GM10847 (cell line): ENCODE results near the gene RBM28.

Source experiments
- POLR2A ChIP-seq: IDR thresholded peaks from 2 replicates; pipeline ENCODE4 v1.6.1; 2011; ENCODE audit not compliant: insufficient read length; ENCODE audit errors: extremely low read depth

Gene RBM28

DNA sequence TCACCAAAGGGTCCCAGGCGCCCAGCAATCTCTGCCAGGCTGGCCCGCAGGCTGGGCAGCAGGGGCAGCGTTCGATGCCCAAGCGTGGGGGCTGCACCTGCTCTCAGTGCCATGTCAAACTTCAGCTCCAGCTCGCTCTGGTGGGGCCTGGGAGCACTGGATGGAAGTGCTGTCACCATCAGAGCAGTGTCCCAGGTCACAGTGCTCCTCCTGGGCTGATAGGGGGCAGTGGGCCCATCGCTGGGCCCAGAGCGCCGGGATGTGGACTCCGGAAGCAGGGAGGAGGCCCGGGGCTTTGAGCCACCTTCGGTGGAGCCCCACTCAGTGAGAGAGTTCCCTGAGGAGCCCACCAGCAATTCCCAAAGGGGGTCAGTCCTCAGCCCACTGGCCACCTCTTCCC is 15.6 kb upstream of the RBM28 start:
- TF ChIP-seq POLR2A, result no peak

DNA sequence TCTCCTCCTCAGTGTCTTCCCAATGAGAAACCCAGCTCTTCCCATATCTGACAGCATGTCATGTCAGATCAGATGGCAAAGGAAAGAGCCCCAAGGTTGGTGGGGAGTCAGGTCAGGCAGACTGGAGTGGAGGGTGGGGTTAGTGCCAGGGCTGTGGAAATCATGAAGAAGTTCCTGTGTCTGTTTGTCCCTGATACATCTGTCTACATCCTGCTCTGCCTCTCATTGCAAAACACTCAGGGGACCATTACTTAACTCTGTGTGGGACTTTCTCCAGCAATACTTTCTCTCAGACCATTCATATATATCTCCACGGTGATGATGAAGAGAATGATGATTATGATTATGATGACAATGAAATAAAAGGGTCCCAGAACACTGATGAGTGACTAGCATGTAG is 14.5 kb upstream of the RBM28 start:
- TF ChIP-seq POLR2A, result no peak

DNA sequence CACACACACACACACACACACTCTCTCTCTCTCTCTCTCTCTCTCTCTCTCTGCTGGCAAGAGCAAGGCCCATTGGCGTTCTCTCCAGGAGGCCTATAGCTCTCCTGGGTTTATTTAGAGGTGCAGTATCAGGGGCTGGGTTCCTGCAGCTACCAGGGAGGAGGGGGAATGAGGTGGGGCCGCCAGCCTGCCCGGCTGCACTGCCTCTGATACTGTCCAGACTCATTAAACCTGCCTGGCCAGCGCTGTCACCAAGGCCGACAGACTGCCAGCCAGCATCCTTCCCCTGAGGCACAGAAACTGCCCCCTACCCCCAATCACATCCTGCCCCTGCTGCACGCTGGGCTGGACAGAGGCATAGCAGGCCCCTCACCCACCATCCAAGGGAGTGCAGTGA is 13.5 kb upstream of the RBM28 start:
- TF ChIP-seq POLR2A, result no peak

DNA sequence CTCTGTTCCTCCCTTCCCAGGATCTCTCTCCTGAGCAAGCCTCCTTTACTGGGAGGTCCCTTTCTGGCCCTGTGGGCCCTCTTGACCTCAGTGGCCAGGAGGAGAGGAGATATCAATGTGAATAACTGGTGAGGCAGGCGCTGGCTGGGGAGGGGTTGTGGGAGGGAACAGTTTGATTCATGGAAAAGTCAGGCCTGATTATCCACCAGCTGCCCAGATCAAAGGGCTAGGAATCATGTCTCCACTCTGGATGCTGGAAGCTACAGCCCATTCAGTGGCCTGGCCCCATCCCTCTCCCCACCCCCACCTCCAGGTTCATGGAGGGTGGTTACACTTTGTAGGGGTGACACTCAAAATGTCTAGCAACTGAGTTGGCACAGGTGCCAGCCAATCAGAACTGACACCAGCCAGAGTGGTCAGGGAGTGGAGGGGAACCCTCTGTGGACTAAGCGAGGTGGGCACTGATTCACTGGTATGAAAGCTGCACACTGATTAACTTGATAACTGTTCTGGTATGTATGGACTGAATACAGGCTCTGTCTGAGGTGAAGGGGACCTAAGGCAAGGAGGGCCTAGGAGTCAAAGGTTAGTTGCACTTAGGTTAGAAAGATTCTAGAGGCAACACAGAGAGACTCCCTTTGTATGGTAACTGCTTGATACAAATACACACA is 13.0 kb upstream of the RBM28 start:
- no peak for TF ChIP-seq POLR2A

DNA sequence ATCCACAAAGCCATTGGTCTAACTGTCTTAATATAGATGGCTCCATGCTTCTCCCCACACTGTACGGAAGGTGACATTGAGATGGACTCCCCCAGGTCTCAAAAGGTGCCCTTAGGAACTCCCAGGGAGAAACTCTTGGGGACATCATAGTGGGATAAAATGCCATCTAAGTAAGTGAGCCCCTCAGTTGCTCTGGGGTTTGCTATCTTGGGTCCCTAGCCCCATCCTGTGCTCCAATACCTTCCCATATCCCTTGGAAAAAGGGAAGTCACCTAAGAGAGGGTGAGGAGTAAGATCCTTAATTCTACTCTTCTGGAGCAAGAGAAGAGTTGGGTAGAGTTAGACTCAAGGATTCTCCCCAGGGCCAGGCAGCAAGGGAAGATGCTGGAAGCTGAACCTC is 9.9 kb upstream of the RBM28 start:
- TF ChIP-seq POLR2A, result no peak

DNA sequence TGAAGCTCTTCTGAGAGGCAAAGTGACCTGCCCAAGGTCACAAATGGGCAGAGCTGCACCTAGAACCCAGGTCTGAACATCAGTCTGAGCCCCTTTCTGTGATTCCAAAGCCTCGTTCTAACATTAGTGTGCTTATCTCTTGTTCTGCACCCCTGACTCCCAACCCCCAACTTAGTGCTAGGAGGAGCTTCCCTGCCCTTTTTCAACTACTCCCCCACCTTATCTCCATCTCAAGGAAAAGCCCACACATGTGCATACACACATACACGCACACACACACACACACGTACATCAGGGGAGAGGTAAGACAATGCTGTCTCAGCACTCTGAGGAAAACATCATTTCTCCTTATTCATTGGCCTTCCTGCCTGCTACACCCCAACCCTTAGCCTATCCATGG is 9.5 kb upstream of the RBM28 start:
- TF ChIP-seq POLR2A, result no peak

DNA sequence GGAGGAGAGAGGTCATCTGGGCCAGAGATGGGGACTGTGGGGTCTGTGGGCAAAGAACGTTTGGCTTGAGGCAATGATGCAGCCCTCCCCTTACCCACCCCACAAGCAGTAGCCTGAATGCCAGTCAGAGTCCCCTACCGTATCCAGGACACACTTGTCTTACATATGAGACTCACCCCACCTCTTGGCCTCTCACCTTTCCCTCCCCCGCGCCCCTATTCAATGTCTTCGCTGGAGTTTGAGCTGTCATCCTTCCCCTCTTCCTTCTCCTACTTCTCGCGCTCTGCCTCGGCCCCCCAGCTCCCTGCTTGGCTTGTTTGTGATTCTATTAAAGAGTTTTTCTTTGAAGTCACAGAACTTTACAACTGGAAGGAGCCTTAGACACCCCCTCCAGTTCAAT is 8.9 kb upstream of the RBM28 start:
- no peak for TF ChIP-seq POLR2A

DNA sequence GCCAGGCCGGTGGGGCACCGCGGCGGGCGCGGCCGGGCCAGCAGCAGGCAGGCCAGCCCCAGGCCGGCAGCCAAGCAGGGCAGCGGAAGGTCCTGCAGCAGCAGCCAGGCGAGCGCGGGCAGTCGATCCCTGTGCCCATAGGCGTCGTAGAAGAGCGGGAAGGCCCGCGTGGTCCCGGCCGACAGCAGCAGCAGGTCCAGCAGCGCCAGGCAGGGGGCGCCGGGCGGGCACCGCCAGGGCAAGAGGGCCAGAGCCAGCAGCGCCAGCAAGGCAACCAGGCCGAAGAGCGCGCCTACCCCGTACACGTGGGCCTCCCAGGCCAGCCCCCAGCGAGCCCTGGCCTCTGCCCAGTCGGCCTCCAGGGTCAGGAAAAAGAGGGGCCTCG is 8.4 kb upstream of the RBM28 start:
- no peak for TF ChIP-seq POLR2A

DNA sequence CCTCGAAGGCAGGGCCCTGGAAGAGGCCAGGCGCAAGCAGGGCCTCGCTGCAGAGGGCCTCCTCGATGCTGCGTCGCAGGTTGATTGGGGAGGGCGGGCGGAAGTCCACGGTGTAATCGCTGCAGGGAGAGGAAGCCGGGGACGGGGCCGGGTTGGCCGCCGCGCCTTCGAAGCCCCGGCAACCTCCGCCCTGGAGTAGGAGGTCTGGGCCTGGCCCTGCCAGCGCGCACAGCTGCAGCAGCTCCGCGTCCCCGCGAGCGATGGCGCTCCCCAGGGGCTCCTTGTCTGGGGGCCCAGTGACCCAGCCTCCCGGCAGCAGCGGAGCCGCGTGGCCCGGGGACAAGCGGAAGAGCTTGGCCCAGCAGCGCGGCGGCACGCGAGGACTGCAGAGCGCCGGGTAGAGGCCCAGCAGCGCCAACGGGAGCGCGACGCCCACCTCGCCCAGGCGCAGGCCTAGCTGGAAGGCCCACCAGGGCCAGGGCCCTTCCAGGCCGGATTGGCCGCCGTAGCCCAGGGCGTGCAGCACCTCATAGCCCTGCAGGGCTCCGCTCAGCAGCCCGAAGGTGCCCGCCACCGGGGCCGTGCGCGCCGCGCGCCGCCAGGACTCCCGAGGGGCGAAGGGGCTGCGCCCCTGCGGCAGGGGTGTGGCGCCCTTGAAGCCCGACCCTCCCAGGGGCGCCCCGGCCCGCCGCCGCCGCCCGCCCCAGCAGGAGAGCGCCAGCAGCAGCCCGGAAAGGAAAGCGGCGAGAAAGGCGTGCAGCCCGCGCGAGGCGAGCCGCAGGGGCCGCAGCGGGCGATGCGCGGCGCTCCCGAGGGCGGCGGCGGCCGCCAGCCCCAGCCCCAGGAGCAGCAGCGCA is 7.8 kb upstream of the RBM28 start:
- no peak for TF ChIP-seq POLR2A

DNA sequence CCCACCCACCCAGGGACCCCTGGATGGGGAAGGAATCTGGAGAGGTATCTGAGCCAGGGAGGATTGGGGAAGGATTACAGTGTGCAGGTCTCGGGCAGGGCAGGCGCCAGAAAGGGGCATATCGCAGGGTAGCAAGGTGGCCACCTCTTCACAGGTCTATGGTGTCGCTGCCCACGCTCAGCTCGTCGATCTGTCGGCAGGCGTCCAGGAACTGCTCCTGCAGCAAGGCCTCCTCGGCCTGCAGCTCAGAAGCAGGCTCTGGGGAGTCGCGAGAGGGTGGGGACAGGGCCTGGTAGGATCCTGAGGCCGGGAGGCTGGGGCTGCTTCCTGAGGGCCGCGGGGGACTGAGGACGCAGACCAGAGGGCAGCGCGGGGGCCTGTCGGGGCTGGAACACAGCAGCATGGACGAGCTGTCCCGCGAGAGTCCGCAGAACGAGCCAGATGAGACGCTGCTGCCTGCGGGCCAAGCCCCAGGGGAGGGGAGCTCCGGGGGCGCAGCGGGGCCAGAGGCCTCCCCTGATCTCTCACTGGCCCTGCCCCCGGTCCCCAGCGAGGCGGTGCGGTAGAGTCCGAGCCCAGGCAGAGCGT is 7.1 kb upstream of the RBM28 start:
- TF ChIP-seq POLR2A, result no peak

DNA sequence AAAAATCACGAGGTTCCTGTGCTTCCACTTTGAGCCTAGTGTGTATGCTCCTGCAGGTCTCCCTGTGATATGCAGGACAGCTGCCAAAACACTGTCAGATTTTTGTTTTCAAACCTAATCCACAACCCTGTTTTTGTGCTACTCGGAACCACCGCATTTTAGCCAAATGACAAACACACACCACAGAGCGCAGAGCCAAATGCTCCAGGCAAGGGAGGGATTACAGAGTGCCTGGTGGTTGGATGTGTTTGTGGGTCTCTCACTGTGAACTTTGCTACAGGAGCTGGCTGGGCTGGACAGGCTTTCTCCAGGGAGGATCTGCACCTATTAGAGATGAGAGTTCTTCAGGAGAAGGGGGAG is 5.7 kb upstream of the RBM28 start:
- no peak for TF ChIP-seq POLR2A

DNA sequence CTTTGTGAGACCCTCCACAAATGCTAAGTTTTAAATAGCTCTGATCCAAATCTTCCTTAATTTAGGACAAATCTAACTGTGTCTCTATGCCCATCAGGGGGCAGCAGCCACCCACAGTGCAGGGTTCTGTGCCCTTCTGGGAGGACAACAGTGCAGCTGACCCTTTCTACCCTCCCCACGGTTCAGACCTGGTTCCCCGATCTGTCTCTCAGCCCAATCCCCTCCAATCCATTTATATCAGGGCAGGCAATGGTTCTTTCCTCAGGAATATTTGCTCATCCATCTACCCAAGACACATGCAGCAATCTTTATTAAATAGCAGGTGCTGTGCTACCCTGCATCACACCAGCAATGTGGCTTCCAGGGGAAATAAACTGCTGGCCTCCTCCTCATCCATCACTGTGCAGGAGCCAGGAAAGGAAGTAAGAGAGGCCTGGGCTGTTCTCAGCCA is 4.0 kb upstream of the RBM28 start:
- no peak for TF ChIP-seq POLR2A

DNA sequence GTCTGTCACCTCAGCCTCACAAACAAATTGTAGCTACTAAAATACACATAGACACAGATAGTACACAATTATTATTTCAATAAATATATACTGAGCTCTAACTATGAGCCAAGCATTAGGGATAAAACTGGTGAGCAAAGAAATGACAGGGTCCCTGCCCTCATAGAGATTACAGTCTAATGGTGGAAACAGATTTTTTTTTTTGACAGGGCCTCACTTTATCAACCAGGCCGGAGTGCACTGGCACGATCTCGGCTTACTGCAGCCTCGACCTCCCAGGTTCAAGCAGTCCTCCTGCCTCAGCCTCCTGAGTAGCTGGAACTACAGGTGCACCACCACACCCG is 695 bp upstream of the RBM28 start:
- TF ChIP-seq POLR2A, result no peak

DNA sequence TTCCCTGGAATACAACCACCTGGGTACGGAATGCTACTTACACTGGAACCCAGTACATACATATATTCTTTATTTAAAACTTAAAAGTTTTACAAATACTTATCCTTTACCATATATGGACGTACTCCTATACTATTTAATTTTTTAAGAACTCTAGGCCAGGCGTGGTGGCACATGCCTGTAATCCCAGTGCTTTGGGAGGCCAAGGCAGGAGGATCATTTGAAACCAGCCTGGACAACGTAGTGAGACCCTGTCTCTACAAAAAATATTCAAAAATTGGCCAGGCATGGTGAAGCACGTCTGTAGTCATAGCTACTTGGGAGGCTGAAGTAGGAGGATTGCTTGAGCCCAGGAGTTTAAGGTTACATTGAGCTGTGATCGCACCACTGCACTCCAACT is 2.0 kb downstream of the RBM28 start:
- TF ChIP-seq POLR2A, result no peak

DNA sequence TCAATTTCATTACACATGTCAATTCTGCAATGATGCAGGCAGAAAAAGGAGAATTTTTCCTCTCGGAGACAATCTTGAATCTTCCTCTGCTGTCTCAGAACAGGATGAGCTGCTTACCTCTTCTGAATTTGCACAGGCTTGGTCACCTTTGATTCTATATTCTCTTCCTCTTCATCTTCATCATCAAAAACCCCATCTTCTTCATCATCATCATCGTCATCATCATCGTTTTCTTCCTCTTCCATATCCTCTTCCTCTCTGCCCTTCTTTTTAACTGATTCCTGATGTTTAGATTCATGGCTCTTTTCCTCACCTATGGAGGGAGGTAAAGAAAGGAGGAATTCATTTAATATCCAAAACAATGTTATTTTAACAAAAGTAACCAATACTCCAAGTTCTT is 8.0 kb downstream of the RBM28 start:
- TF ChIP-seq POLR2A, result no peak

DNA sequence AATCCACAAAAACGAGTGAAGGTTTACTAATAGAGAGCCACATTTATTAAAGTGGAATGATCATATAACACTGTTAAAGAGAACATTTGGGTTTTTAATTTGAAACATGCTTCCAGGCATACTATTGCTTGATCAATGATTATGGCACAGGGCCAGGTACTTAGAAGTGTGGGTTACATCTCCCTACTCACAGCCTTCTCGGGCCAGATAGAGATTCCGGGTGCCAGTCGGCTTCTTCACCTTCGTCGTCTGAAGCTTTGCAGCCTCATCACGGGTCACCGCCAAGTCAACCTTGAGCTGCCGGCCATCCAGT is 19.4 kb downstream of the RBM28 start:
- no peak for TF ChIP-seq POLR2A
